ENCODE measurements around the gene STEEP1. TPM values are rescaled to one million over a fixed set of nuclear protein-coding genes. Genes with fewer than 3 reads are reported as not detected.

STEEP1 gene
- total and polyA plus RNA-seq, 10 of the 15 experiments (the other 5 are each of a cell fraction or from before 2014, with no cell fraction given), result 15.1 to 53.8 (median 26.0) TPM

DNA sequence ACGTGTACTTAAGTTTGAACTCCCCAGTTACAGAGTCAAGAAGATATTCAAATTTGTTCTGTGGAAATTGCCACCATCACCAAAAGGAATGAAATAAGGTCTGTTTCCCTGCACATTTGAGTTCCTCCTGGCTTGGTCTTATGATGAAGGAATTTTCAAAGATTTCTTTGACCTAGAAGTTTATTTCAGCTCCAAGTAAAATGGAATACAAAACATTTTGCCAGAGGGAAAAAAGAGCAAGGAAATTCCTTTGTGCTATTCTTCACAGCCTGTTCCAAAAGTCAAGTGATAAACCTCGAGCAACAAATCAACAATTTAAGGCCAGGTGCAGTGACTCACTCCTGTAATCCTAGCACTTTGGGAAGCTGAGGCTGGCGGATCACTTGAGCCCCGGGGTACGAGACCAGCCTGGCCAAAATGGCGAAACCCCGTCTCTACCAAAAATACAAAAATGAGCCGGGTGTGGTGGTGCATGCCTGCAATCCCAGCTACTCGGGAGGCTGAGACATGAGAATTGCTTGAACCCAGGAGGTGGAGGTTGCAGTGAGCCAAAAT lies 37.6 kb upstream of the STEEP1 start (continued):
- TF ChIP-seq TAF1 (IDR thresholded peaks at IDR 0.05; ENCODE audit: borderline replicate concordance, low read depth, low read length), result no peak
- no peak for TF ChIP-seq POLR2A (IDR thresholded peaks at IDR 0.05; ENCODE audit: low read depth, low read length)
- TF ChIP-seq BRCA1 (IDR thresholded peaks at IDR 0.05; ENCODE audit: low read depth, low read length), result no peak
- TF ChIP-seq, protein P1, sequence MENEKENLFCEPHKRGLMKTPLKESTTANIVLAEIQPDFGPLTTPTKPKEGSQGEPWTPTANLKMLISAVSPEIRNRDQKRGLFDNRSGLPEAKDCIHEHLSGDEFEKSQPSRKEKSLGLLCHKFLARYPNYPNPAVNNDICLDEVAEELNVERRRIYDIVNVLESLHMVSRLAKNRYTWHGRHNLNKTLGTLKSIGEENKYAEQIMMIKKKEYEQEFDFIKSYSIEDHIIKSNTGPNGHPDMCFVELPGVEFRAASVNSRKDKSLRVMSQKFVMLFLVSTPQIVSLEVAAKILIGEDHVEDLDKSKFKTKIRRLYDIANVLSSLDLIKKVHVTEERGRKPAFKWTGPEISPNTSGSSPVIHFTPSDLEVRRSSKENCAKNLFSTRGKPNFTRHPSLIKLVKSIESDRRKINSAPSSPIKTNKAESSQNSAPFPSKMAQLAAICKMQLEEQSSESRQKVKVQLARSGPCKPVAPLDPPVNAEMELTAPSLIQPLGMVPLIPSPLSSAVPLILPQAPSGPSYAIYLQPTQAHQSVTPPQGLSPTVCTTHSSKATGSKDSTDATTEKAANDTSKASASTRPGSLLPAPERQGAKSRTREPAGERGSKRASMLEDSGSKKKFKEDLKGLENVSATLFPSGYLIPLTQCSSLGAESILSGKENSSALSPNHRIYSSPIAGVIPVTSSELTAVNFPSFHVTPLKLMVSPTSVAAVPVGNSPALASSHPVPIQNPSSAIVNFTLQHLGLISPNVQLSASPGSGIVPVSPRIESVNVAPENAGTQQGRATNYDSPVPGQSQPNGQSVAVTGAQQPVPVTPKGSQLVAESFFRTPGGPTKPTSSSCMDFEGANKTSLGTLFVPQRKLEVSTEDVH (IDR thresholded peaks at IDR 0.05; ENCODE audit: low read depth, partially characterized antibody), result no peak
- TF ChIP-seq ZNF24 (IDR thresholded peaks at IDR 0.05), result no peak
- TF ChIP-seq, protein P2, sequence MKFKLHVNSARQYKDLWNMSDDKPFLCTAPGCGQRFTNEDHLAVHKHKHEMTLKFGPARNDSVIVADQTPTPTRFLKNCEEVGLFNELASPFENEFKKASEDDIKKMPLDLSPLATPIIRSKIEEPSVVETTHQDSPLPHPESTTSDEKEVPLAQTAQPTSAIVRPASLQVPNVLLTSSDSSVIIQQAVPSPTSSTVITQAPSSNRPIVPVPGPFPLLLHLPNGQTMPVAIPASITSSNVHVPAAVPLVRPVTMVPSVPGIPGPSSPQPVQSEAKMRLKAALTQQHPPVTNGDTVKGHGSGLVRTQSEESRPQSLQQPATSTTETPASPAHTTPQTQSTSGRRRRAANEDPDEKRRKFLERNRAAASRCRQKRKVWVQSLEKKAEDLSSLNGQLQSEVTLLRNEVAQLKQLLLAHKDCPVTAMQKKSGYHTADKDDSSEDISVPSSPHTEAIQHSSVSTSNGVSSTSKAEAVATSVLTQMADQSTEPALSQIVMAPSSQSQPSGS (IDR thresholded peaks at IDR 0.05; ENCODE audit: low read length), result no peak

DNA sequence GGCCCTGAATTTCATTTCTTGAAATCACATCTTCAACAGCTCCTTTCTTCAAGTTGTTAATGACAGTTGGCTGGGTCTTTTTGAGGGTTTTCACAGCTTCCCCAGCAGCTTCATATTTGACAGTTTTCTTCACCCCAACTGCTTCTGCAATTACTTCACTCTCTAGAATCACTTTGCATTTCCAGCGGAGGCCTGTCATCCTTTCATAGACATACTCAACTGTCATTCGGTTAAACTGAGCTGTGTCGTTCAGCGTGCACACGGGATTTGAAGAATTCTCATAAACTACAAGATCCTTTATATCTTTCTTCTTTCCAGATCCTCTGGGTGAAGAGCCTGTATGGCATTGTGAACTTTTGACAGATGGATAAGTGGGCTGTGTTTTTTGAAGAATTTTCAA lies 24.6 kb upstream of the STEEP1 start:
- ChIA-PET RAD21 (ENCODE audit: unreplicated experiment) (interaction anchor here (1.8 kb wide), 1 partner anchor 16 kb away, joined by 3 read pairs; the partner anchor contains the start of gene UBE2A), CTCF (interaction anchor here (1.1 to 2.4 kb wide), 3 partner anchors 11 to 140 kb away, joined by 3 to 6 read pairs (median 4); no protein-coding TSS in a partner anchor), POLR2A (interaction anchor here (0.6 to 1.0 kb wide), 2 partner anchors 13 to 22 kb away, joined by 4 to 5 read pairs; no protein-coding TSS in a partner anchor), SMC1A (ENCODE audit: uncharacterized antibody, unreplicated experiment) (interaction anchor here (0.8 to 2.5 kb wide), 3 partner anchors 10 to 108 kb away, joined by 3 to 9 read pairs (median 4); no protein-coding TSS in a partner anchor)
- TF ChIP-seq SMC3 (IDR thresholded peaks at IDR 0.05; ENCODE audit: borderline replicate concordance, low read length), result no peak
- TF ChIP-seq JUND (IDR thresholded peaks at IDR 0.05; ENCODE audit: low read depth, low read length), result no peak
- TF ChIP-seq, protein P3, sequence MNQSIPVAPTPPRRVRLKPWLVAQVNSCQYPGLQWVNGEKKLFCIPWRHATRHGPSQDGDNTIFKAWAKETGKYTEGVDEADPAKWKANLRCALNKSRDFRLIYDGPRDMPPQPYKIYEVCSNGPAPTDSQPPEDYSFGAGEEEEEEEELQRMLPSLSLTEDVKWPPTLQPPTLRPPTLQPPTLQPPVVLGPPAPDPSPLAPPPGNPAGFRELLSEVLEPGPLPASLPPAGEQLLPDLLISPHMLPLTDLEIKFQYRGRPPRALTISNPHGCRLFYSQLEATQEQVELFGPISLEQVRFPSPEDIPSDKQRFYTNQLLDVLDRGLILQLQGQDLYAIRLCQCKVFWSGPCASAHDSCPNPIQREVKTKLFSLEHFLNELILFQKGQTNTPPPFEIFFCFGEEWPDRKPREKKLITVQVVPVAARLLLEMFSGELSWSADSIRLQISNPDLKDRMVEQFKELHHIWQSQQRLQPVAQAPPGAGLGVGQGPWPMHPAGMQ (IDR thresholded peaks at IDR 0.05; ENCODE audit: borderline replicate concordance), result no peak
- no peak for TF ChIP-seq ZNF217 (IDR thresholded peaks at IDR 0.05)
- no peak for TF ChIP-seq FOS (IDR thresholded peaks at IDR 0.05; ENCODE audit: borderline replicate concordance, extremely low read depth, insufficient read length)
- no peak for TF ChIP-seq YBX1 (IDR thresholded peaks at IDR 0.05)
- TF ChIP-seq WRNIP1 (IDR thresholded peaks at IDR 0.05; ENCODE audit: borderline replicate concordance, low read depth, low read length), result no peak
- TF ChIP-seq POLR2AphosphoS2 (IDR thresholded peaks at IDR 0.05; ENCODE audit: low read depth, low read length), result no peak
- TF ChIP-seq SIN3A (IDR thresholded peaks at IDR 0.05; ENCODE audit: low read depth, low read length), result no peak
- no peak for TF ChIP-seq SUPT20H (IDR thresholded peaks at IDR 0.05; ENCODE audit: borderline replicate concordance, control insufficient read depth, low read depth, low read length)
- no peak for TF ChIP-seq TCF12 (IDR thresholded peaks at IDR 0.05; ENCODE audit: low read depth, low read length)
- TF ChIP-seq RAD51 (IDR thresholded peaks at IDR 0.05), result no peak
- no peak for TF ChIP-seq NFYB (IDR thresholded peaks at IDR 0.05; ENCODE audit: insufficient read depth, low read depth, low read length)
- FAIRE-seq, result no peak
- Histone ChIP-seq H3K4me1 (ENCODE audit: control insufficient read depth, insufficient read depth, low read length) (no peaks in the 10 kb centered on the region), H2AFZ (ENCODE audit: control insufficient read depth, low read depth, low read length) (no peak overlapping the region), H3K9ac (ENCODE audit: control insufficient read depth, insufficient read depth, low read length) (no peak overlapping the region), H4K20me1 (ENCODE audit: control insufficient read depth, insufficient read depth) (no peaks in the 10 kb centered on the region), H3K36me3 (ENCODE audit: control insufficient read depth in 2 of 2, insufficient read depth in 2 of 2, low read length in 1 of 2) (peaks cover 0 to 4% of the 10 kb centered on the region in 2 experiments; a peak in 3 of 4 replicates), H3K27ac (ENCODE audit: control insufficient read depth, insufficient read depth) (no peak overlapping the region), H3K79me2 (ENCODE audit: control insufficient read depth, insufficient read depth, low read length) (no peaks in the 10 kb centered on the region), H3K9me3 (replicated peaks; ENCODE audit: control insufficient read depth, insufficient read depth, low read length) (no peaks in the 10 kb centered on the region), H3K27me3 (replicated peaks in 1 of 2; ENCODE audit: control insufficient read depth in 2 of 2, insufficient read depth in 2 of 2, low read length in 1 of 2) (no peaks in the 10 kb centered on the region), H3K4me3 (no peak overlapping the region), H3K4me2 (ENCODE audit: control insufficient read depth, insufficient read depth) (no peak overlapping the region)
- DNase-seq (ENCODE audit: low read depth, low spot score), result no peak
- in situ Hi-C loops (cut with MboI), result no loop called here
- BruUV-seq (replicated peaks), result TSS peak; percentile 45
- WGBS (ENCODE audit: insufficient coverage, insufficient replicate concordance, low lambda C conversion rate, missing lambda C conversion rate), result 48% methylated on average over 5 of the region's 5 CpGs
- ATAC-seq, result no peak
- intact Hi-C loops (cut with micrococcal nuclease; ENCODE audit: unreplicated experiment), result no loop called here

Measured in GM12878 (cell line).